Measurements from ENCODE around the gene RNF150.

- TF ChIP-seq CTCF (IDR thresholded peaks at IDR 0.05) (no peak), POLR2A (IDR thresholded peaks at IDR 0.05) (no peak), EP300 (IDR thresholded peaks at IDR 0.05) (no peak)
Observed at GRCh38 chr4:141037446-141037845, 95.8 kb downstream of the RNF150 start.
